BJ (cell line): ENCODE results near the gene MTMR2. TPM values are rescaled to one million over a fixed set of nuclear protein-coding genes. Genes with fewer than 3 reads are reported as not detected.
"Not testable (repeated sequence)": the region's sequence is repeated elsewhere in the genome, so short reads cannot be mapped to it uniquely, and the experiment has no call there.

Experiments used
- CTCF ChIA-PET: fragments of 350-600 bp; formaldehyde crosslinking; extraction: SDS; loops from one replicate; lab custom pipeline; 2021; ENCODE audit warnings: antibody characterized with exemption, inconsistent platforms; lab: Yijun Ruan, JAX
- POLR2A ChIA-PET: fragments of 300-600 bp; sonication (Branson Sonifier 250); formaldehyde crosslinking; extraction: SDS; loops from one replicate; lab custom pipeline; 2021; ENCODE audit warnings: antibody characterized with exemption; lab: Charles Lee
- DNase-seq: peaks from one replicate; pipeline ENCODE4 v3.0.0-alpha.2; 2011; ENCODE audit warnings: low read depth
- H3K27me3 ChIP-seq: 2 replicates; pipeline ENCODE4 v1.6.0; 2011; ENCODE audit warnings: low read length; ENCODE audit not compliant: control insufficient read depth, insufficient read depth
- H3K36me3 ChIP-seq: 2 replicates; pipeline ENCODE4 v1.5.1; 2011; ENCODE audit warnings: low read length; ENCODE audit not compliant: control insufficient read depth, insufficient read depth
- H3K4me3 ChIP-seq: 2 replicates; pipeline ENCODE4 v1.5.1; 2011; ENCODE audit warnings: low read depth, mild to moderate bottlenecking, control low read depth, low read length
- CTCF ChIP-seq: IDR thresholded peaks from 2 replicates; pipeline ENCODE4 v1.5.1; 2011; ENCODE audit warnings: low read depth, mild to moderate bottlenecking, control low read depth, inconsistent platforms, low read length, moderate library complexity; ENCODE audit not compliant: insufficient read depth
- polyA plus RNA-seq: library from polyadenylated mRNA; depleted of rRNA; stranded (reverse); fragments of >200 nt; gene quantifications from 2 replicates; pipeline ENCODE4 v1.2.3, GENCODE V29; 2011

MTMR2 gene
- polyA plus RNA-seq, 1 experiment, result 19.3 TPM

DNA sequence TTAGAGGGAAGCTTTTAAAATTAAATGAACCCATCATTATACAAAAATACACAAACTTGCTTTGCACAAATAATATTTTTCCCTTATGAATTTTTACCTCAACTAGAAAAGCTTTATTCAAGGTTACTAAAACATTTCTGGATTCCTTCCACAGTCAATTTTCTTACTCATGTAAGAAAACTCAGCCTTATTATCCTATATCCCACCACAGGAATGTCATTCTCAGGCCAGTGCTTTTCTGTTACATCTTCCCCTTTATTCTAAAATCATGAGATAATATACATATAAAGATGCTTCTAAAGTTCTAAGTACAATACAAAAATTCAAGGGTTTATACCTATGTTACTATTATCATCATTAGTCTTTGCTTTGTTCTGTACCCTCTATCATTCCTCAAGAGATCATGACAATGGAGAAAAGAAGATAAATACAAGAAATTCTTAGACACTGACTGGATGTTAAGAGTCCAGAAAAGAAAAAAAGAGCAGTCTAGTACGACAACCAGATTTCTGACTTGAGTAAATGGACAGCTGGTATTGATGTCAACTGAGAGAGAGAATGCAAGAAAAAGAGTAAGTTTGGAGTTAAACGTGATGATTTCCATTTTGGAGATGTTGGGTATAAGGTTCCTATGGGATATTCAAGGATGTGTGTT, 60.3 kb downstream of the MTMR2 start:
- Histone ChIP-seq H3K27me3 (no peaks in the 10 kb centered on the region), H3K36me3 (no peaks in the 10 kb centered on the region; the same call in none of the 2 replicates), H3K4me3 (no peak overlapping the region)
- DNase-seq, result peak; percentile 10
- ChIA-PET CTCF (interaction anchor here (2.0 kb wide), 1 partner anchor 14 kb away, joined by 4 read pairs; no protein-coding TSS in a partner anchor), POLR2A (no interaction called here)
- no peak for TF ChIP-seq CTCF

GRCh38 chr11:95860024-95860423, 63.9 kb downstream of the MTMR2 start:
- POLR2A ChIA-PET, DNase-seq, H3K27me3 ChIP-seq, H3K36me3 ChIP-seq, H3K4me3 ChIP-seq, CTCF ChIA-PET: not testable (repeated sequence)

DNA sequence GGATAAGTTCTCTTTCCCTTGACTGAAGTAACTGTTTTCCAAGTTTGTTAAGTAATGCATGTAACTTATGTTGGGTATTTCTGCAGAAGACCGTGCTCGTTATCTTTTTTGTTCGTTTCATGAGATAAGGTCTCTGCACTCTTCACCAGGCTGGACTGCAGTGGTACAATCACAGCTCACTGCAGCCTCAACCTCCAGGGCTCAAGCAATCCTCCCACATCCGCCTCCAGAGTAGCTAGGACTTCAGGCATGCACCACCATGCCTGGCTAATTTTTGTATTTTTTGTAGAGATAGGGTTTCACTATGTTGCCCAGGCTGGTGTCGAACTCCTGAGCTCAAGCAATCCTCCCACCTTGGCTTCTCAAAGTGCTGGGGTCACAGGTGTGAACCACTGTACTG, 69.5 kb downstream of the MTMR2 start:
- CTCF ChIA-PET, result interaction anchor here (0.9 kb wide), 2 partner anchors 16 to 489 kb away, joined by 3 read pairs; no protein-coding TSS in a partner anchor
- H3K27me3 ChIP-seq, H3K4me3 ChIP-seq, POLR2A ChIA-PET, H3K36me3 ChIP-seq, DNase-seq: not testable (repeated sequence)

DNA sequence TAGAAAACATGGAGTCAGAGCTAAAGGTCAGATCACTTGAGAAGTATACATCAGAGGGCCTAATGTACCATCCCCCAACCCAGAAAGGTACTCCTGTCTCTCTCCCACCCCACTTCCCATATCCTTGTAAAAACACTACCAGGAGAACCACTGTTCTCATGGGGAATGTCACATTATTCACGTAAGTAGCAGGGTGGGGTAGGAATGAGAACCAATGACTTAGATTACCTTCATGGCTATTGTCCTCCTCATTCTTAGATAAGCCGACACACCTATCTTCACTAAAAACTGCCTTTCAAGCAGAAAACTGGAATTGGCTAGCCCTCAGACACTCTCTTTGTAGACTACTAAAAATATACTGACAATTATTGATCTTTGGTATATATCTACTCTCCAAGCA, 70.0 kb downstream of the MTMR2 start:
- CTCF ChIA-PET, result interaction anchor here (0.9 kb wide), 1 partner anchor 490 kb away, joined by 3 read pairs; no protein-coding TSS in a partner anchor
- no peak for TF ChIP-seq CTCF
- H3K36me3 ChIP-seq, result no peaks in the 10 kb centered on the region; the same call in 1 of the 2 replicates
- POLR2A ChIA-PET, result no interaction called here
- H3K4me3 ChIP-seq, result no peak overlapping the region
- H3K27me3 ChIP-seq, result no peaks in the 10 kb centered on the region
- DNase-seq, result no peak

DNA sequence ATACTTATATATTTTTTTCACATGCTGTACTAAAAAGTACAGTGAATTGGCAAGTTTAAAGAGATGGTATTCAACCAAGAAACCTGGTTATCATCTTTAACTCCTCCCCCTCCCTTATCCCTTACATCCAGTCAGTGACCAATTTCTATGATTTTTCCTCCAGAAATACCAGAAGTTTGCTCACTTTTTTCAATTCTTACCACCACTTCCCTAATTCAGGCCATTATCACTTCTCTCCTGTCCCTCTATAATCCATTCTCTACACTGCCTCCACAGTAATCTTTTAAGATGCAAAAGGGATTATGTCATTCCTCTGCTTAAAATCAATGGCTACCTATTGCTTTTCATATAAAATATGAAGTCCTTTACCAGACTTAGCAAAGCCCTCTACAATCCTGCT, 70.8 kb downstream of the MTMR2 start:
- Histone ChIP-seq H3K4me3 (no peak overlapping the region), H3K27me3 (no peaks in the 10 kb centered on the region), H3K36me3 (no peaks in the 10 kb centered on the region; the same call in 1 of the 2 replicates)
- TF ChIP-seq CTCF, result no peak
- ChIA-PET CTCF (no interaction called here), POLR2A (no interaction called here)
- no peak for DNase-seq

- Histone ChIP-seq H3K27me3 (no peaks in the 10 kb centered on the region), H3K36me3 (no peaks in the 10 kb centered on the region; the same call in 1 of the 2 replicates), H3K4me3 (no peak overlapping the region)
- CTCF ChIA-PET, result interaction anchor here (0.9 to 2.3 kb wide), 9 partner anchors 14 to 544 kb away, joined by 3 to 17 read pairs (median 4); partner anchors contain the start of gene MAML2
- no peak for TF ChIP-seq CTCF
- POLR2A ChIA-PET, result no interaction called here
- no peak for DNase-seq
These were observed 73.8 kb downstream of the MTMR2 start for GRCh38 chr11:95850137-95850536.
